HepG2 (cell line): Measurements from ENCODE around the gene PAM16. TPM values are rescaled to one million over a fixed set of nuclear protein-coding genes. Genes with fewer than 3 reads are reported as not detected.

Experiments
- ARNT2 ChIP-seq: sonication (generic); formaldehyde crosslinking; IDR thresholded peaks from 2 replicates; pipeline ENCODE4 v1.8.0; 2022; ENCODE audit warnings: mild to moderate bottlenecking, low read depth, missing genetic modification reagents, moderate library complexity
- FOSL2 ChIP-seq: sonication (generic); formaldehyde crosslinking; IDR thresholded peaks from 2 replicates; pipeline ENCODE4 v1.4.0; 2020; ENCODE audit warnings: missing genetic modification reagents
- GABPA ChIP-seq, 2 experiments: IDR thresholded peaks; 2 replicates each; pipeline ENCODE4 v1.6.1; 2011 to 2016; ENCODE audit warnings: low read depth in 2 of 2, low read length in 1 of 2, missing biosample characterization in 1 of 2, missing genetic modification characterization in 1 of 2
- HNRNPK ChIP-seq: fragments of 200-400 bp; formaldehyde crosslinking; IDR thresholded peaks from 2 replicates; pipeline ENCODE4 v1.6.1; 2018; ENCODE audit warnings: low read length, low read depth, moderate library complexity, mild to moderate bottlenecking; ENCODE audit not compliant: poor library complexity, severe bottlenecking
- HOXA3 ChIP-seq: sonication (generic); formaldehyde crosslinking; IDR thresholded peaks from 2 replicates; pipeline ENCODE4 v1.5.0; 2020; ENCODE audit warnings: missing genetic modification reagents
- KAT8 ChIP-seq: IDR thresholded peaks from 2 replicates; pipeline ENCODE4 v1.6.1; 2016; ENCODE audit warnings: missing genetic modification reagents, missing compliant biosample characterization
- KDM5B ChIP-seq: sonication (generic); formaldehyde crosslinking; IDR thresholded peaks from 2 replicates; pipeline ENCODE4 v1.4.0; 2020; ENCODE audit warnings: missing genetic modification reagents, mild to moderate bottlenecking, borderline replicate concordance
- MTF2 ChIP-seq: sonication (generic); formaldehyde crosslinking; IDR thresholded peaks from 2 replicates; pipeline ENCODE4 v1.5.0; 2020; ENCODE audit warnings: missing genetic modification reagents, borderline replicate concordance
- SUZ12 ChIP-seq: fragments of 150-350 bp; IDR thresholded peaks from 2 replicates; pipeline ENCODE4 v1.6.1; 2014; ENCODE audit warnings: low read depth, low read length
- ZC3H4 ChIP-seq: sonication (generic); formaldehyde crosslinking; IDR thresholded peaks from 2 replicates; pipeline ENCODE4 v1.4.0; 2020; ENCODE audit warnings: missing genetic modification reagents, borderline replicate concordance
- ZNF557 ChIP-seq: sonication (generic); formaldehyde crosslinking; IDR thresholded peaks from 2 replicates; pipeline ENCODE4 v1.4.0; 2020; ENCODE audit warnings: missing genetic modification reagents
- ZNF660 ChIP-seq: sonication (generic); formaldehyde crosslinking; IDR thresholded peaks from 2 replicates; pipeline ENCODE4 v1.5.1; 2020; ENCODE audit warnings: mild to moderate bottlenecking, low read depth, missing genetic modification reagents, borderline replicate concordance
- ZNF724P ChIP-seq: sonication (generic); formaldehyde crosslinking; IDR thresholded peaks from 2 replicates; pipeline ENCODE4 v1.8.0; 2022; ENCODE audit warnings: missing genetic modification reagents, borderline replicate concordance
- polyA plus RNA-seq, 8 experiments: library from polyadenylated mRNA; depleted of rRNA in 3 of 8; stranded (reverse) in 7 of 8; unstranded in 1 of 8; fragments of >200 nt; fragmentation: Illumina TruSeq in 4 of 8; extraction: Trizol in 4 of 8; gene quantifications; 2 replicates each; pipeline versions ENCODE4 v1.2.1 to v1.2.3, GENCODE V29; 2011 to 2016; ENCODE audit warnings: low read depth in 4 of 8, missing spikeins in 1 of 8, mixed read lengths in 1 of 8; ENCODE audit not compliant: insufficient read depth in 1 of 8
- total RNA-seq, 5 experiments: library from RNA; depleted of rRNA; stranded (reverse); fragments of >200 nt; fragmentation: Illumina TruSeq; extraction: Trizol; gene quantifications; 2 replicates each; pipeline ENCODE4 v1.2.3, GENCODE V29; 2016; ENCODE audit warnings: low read depth in 1 of 5
- TF ChIP-seq, protein P1 (sequence below): sonication (generic); formaldehyde crosslinking; IDR thresholded peaks from 2 replicates; pipeline ENCODE4 v1.5.0; 2020; ENCODE audit warnings: mild to moderate bottlenecking, missing genetic modification reagents, borderline replicate concordance
- TF ChIP-seq, protein P2 (sequence below): sonication (generic); formaldehyde crosslinking; IDR thresholded peaks from 2 replicates; pipeline ENCODE4 v1.5.0; 2020; ENCODE audit warnings: missing genetic modification reagents, mild to moderate bottlenecking, borderline replicate concordance

The PAM16 gene
- total and polyA plus RNA-seq, 2 of the 13 experiments (the other 11 are each of a cell fraction or from before 2014, with no cell fraction given): 51.5 to 51.8 TPM

DNA sequence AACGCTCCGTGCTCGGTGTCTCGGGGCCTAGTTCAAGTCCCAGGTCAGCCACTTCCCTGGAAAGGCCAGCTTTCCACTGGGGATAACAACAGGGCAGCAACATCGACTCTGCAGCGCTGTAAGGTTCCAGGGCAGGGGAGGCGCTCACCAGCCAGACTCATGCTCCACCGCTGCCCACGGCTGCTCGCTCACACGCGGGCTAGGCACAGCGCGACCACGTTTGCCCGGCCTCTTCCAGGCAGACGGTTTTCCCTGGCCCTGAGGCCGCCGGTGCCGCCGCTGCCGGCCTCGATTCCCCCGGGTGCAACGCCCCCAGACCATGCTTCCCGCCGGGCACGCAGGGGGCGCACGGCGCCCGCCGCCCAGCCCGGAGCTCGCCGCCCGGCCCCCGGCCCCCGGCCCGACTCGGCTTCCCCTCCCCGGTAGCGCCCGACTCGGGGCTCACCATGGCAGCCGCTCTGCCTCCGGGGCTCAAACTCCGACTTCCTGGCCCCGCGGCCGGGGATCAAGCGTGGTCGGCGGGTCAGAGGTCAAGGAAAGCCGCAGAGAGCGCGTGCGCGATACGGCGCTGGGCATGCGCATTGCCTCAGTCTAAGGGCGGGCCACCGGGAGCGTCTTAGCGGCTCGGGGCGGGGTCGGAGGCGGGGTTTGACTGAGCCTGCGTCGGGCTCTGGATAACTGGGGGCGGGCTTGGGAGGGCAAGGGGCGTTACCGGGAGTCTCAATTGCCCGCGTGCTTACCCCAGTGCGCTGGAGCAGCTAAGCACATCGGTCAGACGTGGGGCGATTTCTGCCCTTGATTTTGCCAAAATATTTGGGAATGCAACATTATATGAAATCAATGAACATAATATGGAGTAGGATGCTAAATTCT lies at the start of gene PAM16 (continued):
- TF ChIP-seq SUZ12 (no peak), ZC3H4 (CRISPR knock-in tag) (no peak), MTF2 (CRISPR knock-in tag) (peak; percentile 47; the same call in 1 of the 2 replicates), HOXA3 (peak; percentile 18; the same call in 1 of the 2 replicates), FOSL2 (CRISPR knock-in tag) (peak; percentile 7; the same call in 1 of the 2 replicates), ZNF557 (CRISPR knock-in tag) (no peak), KDM5B (peak; percentile 38; the same call in 1 of the 2 replicates), GABPA (IDR thresholded peaks at IDR 0.05; ENCODE audit: low read depth, low read length) (no peak), GABPA (CRISPR knock-in tag; IDR thresholded peaks at IDR 0.05; ENCODE audit: low read depth) (peak; percentile 51), ZNF660 (CRISPR knock-in tag) (no peak; the same call in 1 of the 2 replicates), HNRNPK (no peak), KAT8 (CRISPR knock-in tag) (peak; percentile 72; the same call in 1 of the 2 replicates), ZNF724P (peak; percentile 22; the same call in 1 of the 2 replicates), ARNT2 (peak; percentile 78; the same call in 1 of the 2 replicates)
- TF ChIP-seq, protein P1, sequence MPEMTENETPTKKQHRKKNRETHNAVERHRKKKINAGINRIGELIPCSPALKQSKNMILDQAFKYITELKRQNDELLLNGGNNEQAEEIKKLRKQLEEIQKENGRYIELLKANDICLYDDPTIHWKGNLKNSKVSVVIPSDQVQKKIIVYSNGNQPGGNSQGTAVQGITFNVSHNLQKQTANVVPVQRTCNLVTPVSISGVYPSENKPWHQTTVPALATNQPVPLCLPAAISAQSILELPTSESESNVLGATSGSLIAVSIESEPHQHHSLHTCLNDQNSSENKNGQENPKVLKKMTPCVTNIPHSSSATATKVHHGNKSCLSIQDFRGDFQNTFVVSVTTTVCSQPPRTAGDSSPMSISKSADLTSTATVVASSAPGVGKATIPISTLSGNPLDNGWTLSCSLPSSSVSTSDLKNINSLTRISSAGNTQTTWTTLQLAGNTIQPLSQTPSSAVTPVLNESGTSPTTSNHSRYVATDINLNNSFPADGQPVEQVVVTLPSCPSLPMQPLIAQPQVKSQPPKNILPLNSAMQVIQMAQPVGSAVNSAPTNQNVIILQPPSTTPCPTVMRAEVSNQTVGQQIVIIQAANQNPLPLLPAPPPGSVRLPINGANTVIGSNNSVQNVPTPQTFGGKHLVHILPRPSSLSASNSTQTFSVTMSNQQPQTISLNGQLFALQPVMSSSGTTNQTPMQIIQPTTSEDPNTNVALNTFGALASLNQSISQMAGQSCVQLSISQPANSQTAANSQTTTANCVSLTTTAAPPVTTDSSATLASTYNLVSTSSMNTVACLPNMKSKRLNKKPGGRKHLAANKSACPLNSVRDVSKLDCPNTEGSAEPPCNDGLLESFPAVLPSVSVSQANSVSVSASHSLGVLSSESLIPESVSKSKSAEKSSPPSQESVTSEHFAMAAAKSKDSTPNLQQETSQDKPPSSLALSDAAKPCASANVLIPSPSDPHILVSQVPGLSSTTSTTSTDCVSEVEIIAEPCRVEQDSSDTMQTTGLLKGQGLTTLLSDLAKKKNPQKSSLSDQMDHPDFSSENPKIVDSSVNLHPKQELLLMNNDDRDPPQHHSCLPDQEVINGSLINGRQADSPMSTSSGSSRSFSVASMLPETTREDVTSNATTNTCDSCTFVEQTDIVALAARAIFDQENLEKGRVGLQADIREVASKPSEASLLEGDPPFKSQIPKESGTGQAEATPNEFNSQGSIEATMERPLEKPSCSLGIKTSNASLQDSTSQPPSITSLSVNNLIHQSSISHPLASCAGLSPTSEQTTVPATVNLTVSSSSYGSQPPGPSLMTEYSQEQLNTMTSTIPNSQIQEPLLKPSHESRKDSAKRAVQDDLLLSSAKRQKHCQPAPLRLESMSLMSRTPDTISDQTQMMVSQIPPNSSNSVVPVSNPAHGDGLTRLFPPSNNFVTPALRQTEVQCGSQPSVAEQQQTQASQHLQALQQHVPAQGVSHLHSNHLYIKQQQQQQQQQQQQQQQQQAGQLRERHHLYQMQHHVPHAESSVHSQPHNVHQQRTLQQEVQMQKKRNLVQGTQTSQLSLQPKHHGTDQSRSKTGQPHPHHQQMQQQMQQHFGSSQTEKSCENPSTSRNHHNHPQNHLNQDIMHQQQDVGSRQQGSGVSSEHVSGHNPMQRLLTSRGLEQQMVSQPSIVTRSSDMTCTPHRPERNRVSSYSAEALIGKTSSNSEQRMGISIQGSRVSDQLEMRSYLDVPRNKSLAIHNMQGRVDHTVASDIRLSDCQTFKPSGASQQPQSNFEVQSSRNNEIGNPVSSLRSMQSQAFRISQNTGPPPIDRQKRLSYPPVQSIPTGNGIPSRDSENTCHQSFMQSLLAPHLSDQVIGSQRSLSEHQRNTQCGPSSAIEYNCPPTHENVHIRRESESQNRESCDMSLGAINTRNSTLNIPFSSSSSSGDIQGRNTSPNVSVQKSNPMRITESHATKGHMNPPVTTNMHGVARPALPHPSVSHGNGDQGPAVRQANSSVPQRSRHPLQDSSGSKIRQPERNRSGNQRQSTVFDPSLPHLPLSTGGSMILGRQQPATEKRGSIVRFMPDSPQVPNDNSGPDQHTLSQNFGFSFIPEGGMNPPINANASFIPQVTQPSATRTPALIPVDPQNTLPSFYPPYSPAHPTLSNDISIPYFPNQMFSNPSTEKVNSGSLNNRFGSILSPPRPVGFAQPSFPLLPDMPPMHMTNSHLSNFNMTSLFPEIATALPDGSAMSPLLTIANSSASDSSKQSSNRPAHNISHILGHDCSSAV: no peak
- TF ChIP-seq, protein P2, sequence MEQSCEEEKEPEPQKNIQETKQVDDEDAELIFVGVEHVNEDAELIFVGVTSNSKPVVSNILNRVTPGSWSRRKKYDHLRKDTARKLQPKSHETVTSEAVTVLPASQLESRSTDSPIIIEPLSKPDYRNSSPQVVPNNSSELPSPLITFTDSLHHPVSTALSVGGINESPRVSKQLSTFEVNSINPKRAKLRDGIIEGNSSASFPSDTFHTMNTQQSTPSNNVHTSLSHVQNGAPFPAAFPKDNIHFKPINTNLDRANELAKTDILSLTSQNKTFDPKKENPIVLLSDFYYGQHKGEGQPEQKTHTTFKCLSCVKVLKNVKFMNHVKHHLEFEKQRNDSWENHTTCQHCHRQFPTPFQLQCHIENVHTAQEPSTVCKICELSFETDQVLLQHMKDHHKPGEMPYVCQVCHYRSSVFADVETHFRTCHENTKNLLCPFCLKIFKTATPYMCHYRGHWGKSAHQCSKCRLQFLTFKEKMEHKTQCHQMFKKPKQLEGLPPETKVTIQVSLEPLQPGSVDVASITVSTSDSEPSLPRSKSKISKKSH (CRISPR knock-in tag): peak; percentile 74
